Islet of Langerhans (tissue), 1 donor: Measurements from ENCODE around the gene TFB2M.
"Not testable (repeated sequence)": the region's sequence is repeated elsewhere in the genome, so short reads cannot be mapped to it uniquely, and the experiment has no call there.

Source experiments
- FAIRE-seq: peaks from one replicate; lab custom pipeline; 2011; peaks lifted over from hg19 to GRCh38; lab: Jason Lieb, UNC

The TFB2M gene, protein sequence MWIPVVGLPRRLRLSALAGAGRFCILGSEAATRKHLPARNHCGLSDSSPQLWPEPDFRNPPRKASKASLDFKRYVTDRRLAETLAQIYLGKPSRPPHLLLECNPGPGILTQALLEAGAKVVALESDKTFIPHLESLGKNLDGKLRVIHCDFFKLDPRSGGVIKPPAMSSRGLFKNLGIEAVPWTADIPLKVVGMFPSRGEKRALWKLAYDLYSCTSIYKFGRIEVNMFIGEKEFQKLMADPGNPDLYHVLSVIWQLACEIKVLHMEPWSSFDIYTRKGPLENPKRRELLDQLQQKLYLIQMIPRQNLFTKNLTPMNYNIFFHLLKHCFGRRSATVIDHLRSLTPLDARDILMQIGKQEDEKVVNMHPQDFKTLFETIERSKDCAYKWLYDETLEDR

DNA sequence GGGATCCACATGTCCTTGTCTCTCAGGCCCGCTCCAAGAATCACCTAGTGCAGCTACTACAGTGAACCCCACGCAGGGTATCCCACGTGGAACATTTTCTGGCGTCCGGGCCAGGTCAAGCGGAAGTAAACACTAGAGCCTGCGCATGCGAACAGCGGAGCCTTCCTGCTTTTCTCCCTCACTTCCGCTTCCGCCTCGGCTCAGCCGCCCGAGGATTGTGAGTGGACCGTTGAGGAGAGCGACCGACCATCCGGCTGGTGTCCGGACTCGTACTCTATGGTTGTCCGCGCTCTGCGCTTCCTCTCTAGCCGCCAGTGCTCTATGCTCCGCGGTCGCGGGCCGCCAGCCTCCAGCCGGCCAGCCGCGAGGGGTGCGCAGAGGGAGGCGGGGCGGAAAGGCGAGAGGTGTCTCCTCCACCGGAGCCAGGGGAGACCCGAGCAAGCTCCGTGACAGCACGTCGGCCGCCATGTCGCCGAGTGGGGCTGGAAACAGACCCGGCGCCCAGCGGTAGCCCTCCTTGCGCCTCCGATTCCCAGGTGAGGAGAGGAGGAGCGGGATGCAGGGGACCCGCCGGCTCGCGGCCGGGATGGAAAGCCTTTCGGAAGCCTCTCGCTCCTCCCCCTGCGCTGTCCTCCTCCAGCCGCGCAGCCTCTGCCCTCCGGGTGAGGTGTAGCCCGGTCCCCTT lies at the start of gene TFB2M, which contains the start of gene CNST:
Gene TFB2M (minus strand): TSS at position 134 of the 685 bp plus-strand sequence. CDS start 123 bp downstream, at position 11.
Gene CNST (plus strand): TSS at position 329 of the 685 bp plus-strand sequence. CDS start 25,107 bp downstream, outside the sequence.
- FAIRE-seq = peak; percentile 51

DNA sequence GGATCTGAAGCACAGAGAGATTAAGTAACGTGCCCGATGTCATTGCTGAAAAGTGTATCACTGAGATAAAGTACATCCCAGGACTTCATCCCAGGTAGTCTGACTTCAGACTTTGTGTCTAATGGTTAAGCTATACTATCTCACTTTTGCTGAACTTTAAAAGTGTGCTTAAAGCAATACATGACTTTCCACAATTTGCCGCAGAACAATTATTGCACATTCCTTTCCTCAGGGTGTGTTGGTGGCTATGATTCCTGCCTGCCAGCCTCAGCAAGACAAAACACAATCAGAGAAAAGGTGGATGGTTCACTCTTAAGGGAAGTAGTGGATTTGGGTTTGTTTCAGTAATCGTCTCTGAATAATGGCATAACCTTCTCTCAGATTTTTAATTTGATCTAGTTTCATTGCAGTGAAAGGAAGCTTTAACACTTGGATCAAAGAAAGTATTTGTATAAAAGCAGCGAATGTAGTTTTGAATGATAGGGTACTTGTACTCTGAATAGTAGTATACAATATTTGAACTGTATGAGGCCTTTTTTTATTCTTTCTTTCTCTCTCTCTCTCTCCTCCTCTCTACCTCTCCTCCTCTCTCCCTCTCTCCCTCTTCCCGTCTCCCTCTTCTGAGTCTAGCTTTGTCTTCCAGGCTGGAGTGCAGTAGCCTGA lies 47.2 kb upstream of the TFB2M start:
- no peak for FAIRE-seq

DNA sequence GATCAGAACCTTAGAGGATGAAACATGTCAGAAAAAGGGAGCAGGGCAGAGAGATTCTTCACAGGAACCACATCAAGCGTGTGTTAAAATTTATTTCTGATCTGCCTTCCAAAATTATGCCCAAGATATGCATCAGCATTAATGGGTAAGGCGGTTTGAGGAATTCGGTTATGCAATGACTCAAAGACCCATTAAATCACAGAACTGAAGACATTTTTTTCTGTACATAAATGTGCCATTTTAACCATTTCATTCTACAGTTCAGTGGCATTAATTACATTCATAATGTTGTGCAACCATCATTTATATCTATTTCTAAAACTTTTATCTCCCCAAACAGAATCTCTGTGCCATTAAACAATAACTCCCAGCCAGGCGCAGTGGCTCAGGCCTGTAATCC lies 43.6 kb upstream of the TFB2M start:
- no peak for FAIRE-seq

DNA sequence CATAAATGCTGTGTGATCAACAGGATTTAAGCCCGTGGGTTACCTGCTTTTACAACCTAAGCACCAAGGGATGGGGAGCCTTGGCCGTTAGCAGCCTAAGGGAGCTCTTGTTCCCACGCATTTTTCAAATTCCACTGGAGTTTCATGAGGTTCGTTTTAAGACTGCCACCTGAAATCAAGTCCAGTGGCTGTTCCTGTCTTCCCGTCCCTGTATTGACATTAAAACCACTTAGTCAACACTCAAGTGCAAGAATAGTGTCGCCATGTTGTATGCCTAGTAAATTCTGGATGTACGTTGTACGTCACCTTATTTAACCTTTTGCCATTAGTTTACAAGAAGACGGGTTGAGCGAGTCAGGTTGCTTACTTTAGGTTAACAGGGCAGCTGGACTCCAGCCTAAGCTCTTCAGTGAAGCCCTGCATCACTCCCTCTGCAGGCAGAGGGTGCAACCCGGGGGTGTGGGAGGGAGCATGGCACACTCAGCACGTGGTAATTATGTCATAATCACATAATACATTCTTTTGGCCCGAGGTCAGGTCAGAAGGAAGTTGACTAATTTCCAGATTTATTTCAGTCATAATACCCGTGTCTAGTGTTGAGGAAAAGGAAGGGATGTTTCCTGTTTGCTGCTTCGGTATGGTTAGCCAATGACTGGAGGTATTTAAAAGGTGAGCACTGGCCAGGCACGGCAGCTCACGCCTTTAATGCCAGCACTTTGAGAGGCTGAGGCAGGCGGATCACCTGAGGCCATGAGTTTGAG lies 42.7 kb upstream of the TFB2M start:
- no peak for FAIRE-seq

DNA sequence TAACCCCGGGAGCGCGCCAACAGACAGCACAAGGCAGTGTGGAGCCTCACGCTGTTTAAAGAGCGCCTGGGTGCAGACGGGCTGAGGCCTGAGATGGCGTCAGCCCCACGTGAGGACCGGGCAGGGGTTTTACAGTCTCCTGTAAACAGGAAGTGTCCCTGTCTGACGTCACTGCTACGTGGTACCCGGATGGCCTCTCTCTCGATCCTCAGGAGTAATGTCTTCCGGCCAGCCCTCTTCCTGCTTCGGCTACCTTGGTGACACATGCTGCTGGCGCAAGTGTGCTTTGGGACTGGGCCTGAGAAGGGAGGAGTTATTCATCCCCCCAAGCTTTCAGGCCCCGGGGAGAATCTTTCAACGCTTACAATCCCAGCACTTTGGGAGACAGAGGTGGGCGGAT lies 41.4 kb upstream of the TFB2M start:
- no peak for FAIRE-seq

DNA sequence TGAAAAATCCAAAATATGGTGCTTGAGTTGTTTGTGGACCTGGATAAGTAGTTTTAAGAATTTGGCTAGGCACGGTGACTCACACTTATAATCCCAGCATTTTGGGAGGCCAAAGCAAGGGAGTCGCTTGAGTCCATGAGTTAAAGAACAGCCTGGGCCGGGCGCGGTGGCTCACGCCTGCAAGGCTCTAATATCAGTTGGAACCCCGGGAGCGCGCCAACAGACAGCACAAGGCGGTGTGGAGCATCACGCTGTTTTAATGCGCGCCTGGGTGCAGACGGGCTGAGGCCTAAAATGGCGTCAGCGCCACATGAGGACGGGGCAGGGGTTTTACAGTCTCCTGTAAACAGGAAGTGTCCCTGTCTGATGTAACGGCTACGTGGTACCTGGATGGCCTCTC lies 39.2 kb upstream of the TFB2M start:
- not testable (repeated sequence) for FAIRE-seq

DNA sequence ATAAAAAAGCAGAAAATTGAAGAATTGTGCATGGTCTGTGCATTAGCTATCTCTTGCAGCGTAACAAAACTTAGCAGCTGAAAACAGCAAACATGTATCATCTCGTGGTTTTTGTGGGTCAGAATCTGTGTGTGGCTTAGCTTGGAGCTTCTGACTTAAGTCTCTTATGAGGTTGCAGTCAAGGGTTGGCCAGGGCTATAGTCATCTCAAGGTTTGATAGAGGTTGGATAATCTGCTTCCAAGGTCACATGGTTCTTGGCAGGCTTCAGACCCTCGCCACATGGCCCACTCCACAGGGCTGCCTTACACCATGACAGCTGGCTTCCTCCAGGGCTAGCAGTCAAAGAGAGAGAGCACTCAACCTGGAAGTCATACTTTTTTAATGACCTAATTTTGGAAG lies 36.1 kb upstream of the TFB2M start:
- no peak for FAIRE-seq

DNA sequence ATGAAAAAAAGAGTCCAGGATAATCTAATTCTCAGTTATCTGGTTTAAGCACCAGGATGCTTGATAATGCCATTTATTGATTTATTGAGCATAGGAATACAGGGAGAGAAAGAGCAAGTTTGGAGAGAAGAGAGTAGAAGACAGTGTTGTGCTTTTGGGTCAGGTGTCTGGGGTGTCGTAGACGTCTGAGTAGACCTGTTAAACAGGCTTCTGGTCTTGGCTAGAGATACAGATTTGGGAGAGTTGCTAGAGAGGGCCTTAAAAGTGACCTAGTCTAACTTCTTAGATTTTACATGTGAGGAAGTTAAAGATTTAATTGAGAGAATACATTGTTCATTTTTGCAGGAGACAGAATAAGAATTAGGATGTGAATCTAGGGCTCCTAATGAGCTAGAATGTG lies 34.5 kb upstream of the TFB2M start:
- no peak for FAIRE-seq

DNA sequence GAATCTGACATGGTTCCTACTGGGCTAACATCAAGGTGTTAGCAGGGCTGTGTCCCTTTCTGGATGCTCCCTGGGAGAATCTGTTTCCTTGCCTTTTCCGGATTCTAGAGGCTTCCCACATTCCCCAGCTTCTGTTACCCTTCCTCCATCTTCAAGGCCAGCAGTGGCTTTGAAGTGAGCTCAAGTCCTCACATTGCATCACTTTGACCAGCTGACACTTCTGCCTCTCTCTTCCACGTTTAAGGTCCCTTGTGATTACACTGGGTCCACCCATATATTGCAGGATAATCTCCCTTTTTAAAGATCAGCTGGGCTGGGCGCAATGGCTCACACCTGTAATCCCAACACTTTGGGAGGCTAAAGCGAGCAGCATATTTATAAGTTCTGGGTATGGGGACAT lies 33.3 kb upstream of the TFB2M start:
- FAIRE-seq = no peak

DNA sequence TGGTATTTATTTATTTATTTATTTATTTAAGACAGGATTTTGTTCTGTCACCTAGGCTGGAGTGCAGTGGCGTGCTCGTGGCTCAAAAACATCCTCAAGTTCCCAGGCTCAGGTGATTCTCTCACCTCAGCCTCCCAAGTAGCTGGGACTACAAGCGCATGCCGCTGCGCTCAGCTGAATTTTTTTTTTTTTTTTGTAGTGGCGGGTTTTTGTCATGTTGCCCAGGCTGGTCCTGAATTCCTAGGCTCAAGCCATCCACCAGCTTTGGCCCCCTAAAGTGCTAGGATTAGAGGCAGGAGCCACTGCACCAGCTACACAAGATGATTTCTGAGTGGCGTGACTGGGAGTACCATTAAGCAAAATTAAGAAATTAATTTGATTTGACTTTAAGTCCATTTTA lies 31.9 kb upstream of the TFB2M start:
- FAIRE-seq = no peak

DNA sequence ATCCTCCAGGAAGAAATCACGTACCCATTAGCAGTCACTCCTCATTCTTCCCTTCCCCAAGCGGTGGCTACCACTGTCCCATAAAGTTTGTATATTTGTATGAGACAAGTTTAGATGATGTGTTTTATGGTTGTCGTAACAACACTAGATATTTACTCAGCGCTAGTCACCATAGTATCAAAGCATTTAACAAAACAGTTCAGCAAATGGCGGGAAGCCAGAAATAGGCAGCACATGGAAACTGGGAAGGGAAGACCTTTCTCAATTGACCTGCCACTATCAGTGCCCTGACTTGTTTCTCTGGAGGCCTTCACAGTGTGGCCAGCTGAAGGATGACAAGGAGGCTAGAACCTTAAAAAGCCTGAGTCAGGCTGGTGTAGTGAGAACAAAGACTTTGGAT lies 31.3 kb upstream of the TFB2M start:
- FAIRE-seq = no peak

DNA sequence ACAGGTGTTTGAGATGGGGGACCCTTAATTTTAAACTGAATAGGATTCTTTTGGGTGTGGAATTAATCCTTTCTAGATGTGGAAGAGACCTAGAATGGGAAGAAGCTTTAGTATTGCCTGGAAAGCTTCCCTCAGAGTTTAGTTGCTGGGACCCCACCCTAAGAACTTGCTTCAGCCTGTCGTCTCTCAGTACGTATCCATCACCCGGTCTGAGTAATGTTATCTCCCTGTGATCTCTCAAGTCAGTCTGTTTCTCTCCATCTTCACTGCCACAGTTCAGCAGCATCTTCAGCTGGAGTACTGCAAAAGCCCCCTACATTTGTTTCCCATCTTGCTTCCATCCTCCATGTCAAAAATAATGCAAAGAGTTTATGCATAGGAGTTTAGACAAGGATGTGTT lies 29.1 kb upstream of the TFB2M start:
- FAIRE-seq = no peak

DNA sequence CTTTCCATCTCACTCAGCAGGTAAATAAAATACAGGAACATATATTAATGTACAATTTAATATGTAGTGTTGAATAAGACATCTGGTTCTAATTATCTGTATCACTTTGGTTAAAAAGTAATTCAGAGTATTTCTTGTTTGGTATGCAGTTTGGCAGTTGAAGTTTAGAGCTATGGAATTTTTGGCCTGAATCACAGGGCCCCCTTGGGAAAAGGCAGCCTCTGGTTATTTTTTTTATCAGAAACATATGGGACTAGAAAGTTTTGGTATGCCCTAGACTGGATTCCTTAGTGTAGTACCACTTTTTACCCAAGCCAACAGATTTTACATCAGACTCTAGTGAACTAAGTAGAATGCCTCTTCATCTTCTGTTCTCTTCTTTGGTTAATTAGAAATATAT lies 26.6 kb upstream of the TFB2M start:
- FAIRE-seq = no peak

DNA sequence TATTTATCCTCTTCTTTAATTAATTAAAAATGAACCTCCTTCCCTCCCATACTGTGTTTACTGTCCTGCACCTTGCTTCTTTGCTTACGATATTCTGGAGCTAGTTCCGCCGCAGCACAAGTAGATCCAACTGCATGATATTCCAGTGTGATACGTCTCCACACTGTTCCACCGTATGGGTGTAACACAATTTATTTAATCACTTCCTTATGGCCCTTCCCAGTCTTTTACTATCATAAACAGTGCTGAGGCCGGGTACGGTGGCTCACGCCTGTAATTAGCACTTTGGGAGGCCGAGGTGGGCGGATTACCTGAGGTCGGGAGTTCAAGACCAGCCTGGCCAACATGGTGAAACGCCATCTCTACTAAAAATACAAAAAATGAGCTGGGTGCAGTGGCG lies 25.9 kb upstream of the TFB2M start:
- no peak for FAIRE-seq

DNA sequence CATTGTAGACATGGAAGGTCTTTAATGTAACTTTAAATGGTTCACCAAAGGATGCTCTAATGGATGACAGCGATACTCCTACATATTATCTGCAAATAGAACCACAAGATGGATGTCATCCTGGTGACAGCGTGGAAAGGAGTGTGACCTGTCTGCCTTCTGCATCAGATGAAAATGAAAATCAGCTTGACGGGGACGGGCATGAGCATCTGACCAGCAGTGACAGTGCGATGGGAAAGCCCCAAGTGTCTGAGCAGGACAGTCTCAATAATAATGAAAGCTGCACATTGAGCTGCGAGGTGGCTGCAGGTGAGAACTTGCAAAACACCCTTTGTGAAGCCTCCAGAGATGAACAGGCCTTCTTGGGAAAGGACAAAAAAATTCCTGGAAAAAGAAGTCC lies 25.4 kb upstream of the TFB2M start:
- no peak for FAIRE-seq

DNA sequence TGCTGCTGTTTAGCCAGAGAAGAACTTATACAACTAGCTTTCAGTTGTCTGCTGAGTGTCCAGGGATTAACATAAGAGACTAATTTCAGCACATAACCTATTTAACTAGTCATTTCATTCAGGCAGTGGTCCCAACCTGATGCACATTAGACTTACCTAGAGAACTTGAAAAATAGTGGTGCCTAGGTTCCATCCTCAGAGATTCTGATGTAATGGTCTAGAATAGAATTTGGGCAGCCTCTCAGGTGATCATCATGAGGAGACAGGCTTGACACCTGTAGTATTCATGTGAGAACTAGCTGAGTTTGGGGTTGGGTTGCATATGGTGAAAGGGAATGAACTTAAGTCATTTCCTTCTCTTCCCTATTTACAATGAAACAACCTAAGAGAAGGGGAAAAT lies 25.0 kb upstream of the TFB2M start:
- FAIRE-seq = no peak

DNA sequence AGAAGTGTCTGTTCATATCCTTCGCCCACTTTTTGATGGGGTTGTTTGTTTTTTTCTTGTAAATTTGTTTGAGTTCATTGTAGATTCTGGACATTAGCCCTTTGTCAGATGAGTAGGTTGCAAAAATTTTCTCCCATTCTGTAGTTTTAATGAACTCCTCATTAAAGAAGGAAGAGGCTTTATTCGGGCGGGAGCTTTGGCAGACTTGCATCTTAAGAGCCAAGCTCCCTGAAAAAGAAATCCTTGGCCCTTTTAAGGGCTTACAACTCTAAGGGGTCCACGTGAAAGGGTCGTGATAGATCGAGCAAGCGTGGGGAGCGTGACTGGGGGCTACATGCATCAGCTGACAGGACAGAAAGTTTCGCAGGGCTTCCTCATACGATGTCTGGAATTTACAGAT lies 23.9 kb upstream of the TFB2M start:
- FAIRE-seq = not testable (repeated sequence)

DNA sequence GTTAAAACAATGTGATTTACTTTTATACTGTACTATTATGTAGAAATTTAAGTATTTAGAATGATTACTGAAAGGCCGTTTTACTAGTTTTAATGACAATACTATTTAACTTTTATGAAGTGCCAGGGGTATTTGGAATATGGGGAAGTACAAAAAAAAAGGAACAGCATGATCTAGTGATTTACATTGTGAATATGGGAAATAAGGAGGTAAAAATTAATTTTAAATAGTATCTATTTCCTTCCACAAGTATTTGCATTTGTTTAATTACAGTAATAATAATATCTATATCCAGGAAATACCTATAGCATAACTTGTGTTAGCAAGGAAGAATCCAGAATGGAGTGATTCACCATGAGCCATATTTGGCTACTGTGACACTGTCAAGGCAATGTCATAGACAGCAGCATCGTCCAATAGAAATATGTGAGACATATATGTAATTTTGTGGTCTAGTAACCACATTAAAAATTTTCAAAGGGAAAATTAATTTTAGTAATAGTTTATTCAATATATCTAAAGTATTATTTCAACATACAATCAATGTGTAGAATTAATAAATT lies 22.2 kb upstream of the TFB2M start:
- FAIRE-seq = peak; percentile 27

DNA sequence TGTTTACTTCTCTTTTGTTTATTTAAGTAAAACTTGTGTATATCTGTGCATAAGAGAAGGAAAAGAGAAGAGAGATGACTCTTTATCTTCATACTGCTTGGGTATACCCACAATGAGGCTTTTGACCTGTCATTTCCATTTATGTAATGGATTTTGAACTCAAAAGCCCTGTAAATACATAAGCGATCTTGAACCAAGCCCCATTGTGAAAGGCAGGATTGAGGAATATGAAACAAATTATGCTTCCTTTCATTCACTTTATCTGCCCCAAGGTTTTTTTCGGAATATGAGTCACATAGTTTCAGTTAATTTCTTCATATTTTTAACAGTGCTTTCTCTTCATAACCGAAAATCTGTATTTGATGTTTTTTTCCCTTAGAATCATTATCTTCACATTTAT lies 21.5 kb upstream of the TFB2M start:
- FAIRE-seq = peak; percentile 9

DNA sequence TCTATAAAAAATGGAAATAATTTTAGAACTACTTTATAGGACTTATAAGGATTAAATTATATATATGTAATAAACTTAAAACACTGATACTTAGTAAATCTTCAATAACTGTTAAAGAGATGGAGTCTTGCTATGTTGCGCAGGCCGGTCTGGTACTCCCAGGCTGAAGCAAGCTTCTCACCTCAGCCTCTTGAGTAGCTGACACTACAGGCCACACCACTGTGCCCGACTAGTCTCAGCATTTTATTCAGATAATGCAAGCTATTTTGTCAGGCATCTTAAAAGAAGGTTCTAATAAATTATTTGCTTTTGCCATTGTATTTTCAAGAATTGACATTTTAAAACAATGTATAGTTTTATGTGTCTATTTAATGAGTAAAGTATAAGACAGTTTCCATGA lies 21.0 kb upstream of the TFB2M start:
- no peak for FAIRE-seq

DNA sequence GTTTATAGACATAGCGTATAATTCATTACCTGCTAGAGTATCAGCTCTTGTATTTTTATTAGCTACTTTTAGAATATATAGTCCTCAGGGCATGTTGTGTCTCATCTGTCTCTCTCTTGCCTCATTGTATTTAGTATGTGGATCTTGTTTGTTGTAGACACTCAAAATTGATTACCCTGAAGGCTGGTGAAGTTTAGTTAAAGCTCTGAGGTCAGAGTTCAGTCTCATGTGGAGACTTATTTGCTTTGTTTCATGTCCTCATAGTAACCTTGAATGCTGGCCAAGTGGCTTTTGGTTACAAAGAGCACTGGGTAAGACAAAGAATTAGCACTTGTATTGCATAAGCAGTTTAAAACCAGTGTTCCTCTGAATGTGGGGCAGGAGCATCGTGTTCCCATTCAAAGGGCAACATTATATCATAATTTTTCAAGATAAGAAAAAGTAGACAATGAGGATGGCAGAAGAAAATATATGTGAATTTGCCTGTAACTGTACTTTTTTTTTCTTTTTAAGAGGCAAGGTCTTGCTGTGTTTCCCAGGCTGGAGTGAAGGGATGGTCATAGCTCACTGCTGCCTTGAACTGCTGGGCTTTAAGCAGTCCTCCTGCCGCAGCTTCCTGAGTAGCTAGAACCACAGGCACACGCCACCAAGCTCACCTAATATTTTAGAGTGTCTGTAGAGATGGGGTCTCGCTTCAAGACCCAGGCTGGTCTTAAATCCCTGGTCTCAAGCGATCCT lies 17.6 kb upstream of the TFB2M start:
- no peak for FAIRE-seq
